Measurements from ENCODE around the gene OOSP4A.
"Not testable (repeated sequence)": the region's sequence is repeated elsewhere in the genome, so short reads cannot be mapped to it uniquely, and the experiment has no call there.

OOSP4A gene

DNA sequence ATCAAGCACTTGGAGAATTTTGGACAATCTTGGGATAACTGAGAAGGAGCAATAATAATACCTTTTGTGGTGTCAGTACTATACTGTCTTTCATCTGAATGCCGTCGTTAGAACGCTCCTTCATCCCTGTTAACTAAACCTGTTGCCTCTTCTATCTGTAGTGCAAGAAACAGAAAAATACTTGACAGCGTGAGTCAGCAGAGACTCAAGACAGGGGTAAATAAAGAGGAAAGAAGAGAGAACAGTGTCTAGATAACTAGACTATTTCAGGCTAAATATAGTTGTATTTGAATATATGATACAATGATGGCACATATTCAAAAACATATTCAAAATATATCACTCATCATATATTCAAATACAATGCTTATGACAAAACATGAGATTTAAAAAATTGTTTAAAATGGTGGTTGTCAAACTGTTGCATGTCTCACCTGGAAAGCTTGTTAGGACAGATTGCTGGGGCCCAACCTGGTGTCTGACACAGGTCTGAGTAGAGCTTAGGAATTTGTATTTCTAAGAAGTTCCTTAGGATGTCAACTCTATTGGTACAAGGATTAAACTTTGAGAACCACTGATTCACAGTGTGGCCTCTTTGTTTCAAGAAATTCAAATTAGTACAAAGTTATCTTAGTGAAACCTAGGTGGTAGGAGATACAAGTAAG, 17.4 kb downstream of the OOSP4A start:
- ATAC-seq: no peak

DNA sequence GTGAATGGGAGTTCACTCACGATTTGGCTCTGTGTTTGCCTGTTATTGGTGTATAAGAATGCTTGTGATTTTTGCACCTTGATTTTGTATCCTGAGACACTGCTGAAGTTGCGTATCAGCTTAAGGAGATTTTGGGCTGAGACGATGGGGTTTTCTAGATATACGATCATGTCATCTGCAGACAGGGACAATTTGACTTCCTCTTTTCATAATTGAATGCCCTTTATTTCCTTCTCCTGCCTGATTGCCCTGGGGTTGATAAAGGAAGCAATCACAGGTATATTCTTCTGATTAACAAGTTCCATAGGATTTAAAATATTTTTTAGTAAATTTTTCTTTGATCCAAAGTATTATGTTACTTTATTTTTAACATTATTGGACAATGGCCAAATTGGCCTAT, 18.2 kb downstream of the OOSP4A start:
- ATAC-seq: not testable (repeated sequence)

GRCh38 chr11:59983212-59983611, 19.4 kb downstream of the OOSP4A start:
- ATAC-seq: no peak

DNA sequence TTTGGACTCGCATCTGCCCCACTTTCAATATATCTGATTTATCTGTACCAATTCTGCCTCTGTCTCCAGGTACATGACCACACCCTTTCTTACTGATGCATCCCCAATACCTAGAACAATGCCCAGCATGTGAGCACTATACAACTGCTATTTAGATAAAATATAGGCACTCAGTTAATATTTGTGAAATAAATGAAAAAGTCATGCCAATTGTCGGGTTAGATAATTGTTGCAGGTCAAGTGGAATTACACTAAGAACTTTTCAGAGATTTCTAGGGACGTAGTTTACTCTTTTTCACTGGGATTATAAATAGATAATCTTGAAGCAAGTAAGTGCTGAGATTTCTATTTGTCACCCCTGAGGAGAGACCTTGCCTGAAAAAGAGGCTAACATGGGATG, 20.5 kb downstream of the OOSP4A start:
- no peak for ATAC-seq

DNA sequence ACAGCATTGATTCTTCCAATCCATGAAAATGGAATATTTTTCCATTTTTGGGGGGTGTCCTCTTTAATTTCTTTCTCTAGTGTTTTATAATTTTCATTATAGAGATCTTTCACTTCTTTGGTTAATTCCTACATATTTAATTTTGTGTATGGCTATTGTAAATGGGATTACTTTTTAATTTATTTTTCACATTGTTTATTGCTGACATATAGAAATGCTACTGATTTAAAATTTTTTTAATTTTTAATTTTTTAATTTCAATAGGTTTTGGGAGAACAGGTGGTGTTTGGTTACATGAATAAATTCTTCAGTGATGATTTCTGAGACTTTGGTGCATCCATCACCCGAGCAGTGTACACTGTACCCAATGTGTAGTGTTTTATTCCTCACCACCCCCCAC, 26.6 kb downstream of the OOSP4A start:
- ATAC-seq: no peak

DNA sequence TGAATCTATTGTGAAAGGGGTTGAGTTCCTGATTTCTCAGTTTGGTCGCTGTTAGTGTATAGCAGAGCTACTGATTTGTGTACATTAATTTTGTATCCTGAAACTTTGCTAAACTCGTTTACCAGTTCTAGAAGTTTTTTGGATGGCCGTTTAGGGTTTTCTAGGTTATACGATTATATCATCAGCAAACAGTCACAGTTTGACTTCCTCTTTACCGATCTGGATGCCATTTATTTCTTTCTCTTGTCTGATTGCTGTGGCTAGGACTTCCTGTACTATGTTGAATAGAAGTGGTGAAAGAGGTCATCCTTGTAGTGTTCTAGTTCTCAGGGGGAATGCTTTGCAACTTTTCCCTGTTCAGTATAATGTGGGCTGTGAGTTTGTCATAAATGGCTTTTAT, 28.6 kb downstream of the OOSP4A start:
- ATAC-seq: no peak

- no peak for ATAC-seq
Observed at GRCh38 chr11:59997800-59998199, 34.0 kb downstream of the OOSP4A start.

DNA sequence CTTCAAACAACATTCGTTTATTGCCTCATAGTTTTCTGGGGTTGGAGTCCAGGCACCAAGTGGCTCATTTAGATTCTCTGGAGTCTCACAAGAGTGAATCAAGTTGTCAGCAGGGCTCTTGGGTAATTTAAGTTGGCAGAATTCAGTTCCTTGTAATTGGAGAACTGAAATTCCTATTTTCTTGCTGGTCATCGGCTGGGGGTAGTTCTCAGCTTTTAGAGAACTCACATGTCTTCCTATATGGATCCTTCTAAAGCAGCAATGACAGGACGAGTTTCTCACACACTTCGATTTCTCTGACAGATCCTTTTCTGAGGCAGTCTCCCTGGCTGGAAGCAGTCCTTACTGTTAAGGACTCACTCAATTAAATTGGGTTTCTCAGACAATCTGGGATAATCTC, 35.9 kb downstream of the OOSP4A start:
- no peak for ATAC-seq

- ATAC-seq: no peak
Observed at GRCh38 chr11:60003729-60004128, 39.9 kb downstream of the OOSP4A start.

GRCh38 chr11:60005360-60005759, 41.5 kb downstream of the OOSP4A start:
- ATAC-seq: no peak

- ATAC-seq: no peak
Observed at GRCh38 chr11:60016881-60017280, 53.0 kb downstream of the OOSP4A start, which contains the start of gene OOSP4B. Gene OOSP4B, plus strand, starts transcription at chr11:60017181.

DNA sequence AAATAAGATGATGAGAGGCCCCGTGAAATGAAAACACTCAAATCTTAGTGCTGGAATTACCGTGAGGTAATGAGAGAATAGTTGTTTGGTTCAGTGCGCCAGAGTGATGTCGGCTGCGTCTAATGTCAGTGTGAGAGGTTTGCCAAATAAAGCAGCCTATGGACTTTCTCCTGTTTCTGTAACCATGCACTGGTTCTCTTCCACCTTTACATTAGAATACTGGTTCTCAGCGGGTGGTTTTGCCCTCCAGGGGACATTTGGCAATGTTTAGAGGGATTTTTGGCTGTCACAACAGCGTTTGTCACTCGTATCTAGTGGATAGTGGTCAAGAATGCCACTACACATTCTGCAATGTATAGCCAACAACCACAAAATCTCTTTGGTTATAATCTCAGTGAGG, 54.2 kb downstream of the OOSP4A start:
- ATAC-seq: no peak
